Activated CD8-positive, alpha-beta memory T cell treated with anti-CD3 and anti-CD28 coated beads, Interleukin-2, amount 50 U/mL, for 4 hours (primary cell): ENCODE results near the gene CCDC14.
"Not testable (repeated sequence)": the region's sequence is repeated elsewhere in the genome, so short reads cannot be mapped to it uniquely, and the experiment has no call there.

Experiments used
- DNase-seq: peaks from one replicate; pipeline ENCODE4 v3.0.0-alpha.2; 2020

The CCDC14 gene

DNA sequence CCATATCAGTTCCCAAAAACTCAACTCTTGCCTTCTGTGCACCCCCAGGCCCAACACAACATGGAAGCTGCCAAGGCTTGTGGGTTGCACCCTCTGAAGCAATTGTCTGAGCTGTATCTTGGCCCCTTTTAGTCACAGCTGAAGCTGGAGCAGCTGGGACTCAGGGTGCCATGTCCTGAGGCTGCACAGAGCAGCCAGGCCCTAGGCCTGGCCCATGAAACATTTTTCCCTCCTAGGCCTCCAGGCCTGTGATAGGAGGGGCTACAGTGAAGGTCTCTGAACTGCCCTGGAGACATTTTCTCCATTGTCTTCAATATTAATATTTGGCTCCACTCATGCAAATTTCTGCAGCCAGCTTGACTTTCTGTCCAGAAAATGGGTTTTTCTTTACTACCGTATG is 68.8 kb downstream of the CCDC14 start:
- no peak for DNase-seq

DNA sequence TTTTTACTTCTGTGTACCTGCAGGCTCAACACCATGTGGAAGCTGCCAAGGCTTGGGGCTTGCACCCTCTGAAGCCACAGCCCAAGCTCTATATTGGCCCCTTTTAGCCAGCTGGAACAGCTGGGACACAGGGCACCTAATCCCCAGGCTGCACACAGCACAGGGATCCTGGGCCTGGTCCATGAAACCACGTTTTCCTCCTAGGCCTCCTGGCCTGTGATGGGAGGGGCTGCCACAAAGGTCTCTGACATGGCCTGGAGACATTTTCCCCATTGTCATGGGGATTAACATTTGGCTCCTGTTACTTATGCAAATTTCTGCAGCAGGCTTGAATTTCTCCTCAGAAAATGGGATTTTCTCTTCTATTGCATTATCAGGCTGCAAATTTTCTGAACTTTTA is 70.0 kb downstream of the CCDC14 start:
- not testable (repeated sequence) for DNase-seq

DNA sequence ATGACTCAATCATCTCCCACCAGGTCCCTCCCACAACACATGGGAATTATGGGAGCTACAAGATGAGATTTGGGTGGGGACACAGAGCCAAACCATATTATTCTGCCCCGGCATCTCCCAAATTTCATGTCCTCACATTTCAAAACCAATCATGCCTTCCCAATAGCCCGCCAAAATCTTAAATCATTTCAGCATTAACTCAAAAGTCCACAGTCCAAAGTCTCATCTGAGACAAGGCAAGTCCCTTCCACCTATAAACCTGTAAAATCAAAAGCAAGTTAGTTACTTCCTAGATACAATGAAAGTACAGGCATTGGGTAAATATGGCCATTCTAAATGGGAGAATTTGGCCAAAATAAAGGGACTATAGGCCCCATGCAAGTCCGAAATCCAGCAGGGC is 70.9 kb downstream of the CCDC14 start:
- not testable (repeated sequence) for DNase-seq

DNA sequence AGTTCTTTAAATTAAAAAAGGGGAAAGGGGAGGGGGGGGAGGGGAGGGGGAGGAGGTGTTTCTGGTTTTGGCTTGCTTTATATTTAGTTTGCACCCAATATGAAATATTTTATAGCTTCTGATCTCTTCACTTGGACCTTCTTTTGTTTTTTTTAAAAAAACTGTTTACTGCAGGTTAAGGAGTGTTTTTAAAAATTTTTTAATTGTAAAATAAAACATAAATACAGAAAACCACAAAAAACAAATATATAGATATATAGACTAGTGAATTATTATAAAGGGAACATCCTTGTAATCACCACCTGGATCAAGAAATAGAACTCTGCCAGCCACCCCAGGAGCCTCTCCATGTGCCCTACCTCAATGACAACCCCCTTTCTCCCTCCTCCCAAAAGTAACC is 76.0 kb downstream of the CCDC14 start:
- DNase-seq = no peak

DNA sequence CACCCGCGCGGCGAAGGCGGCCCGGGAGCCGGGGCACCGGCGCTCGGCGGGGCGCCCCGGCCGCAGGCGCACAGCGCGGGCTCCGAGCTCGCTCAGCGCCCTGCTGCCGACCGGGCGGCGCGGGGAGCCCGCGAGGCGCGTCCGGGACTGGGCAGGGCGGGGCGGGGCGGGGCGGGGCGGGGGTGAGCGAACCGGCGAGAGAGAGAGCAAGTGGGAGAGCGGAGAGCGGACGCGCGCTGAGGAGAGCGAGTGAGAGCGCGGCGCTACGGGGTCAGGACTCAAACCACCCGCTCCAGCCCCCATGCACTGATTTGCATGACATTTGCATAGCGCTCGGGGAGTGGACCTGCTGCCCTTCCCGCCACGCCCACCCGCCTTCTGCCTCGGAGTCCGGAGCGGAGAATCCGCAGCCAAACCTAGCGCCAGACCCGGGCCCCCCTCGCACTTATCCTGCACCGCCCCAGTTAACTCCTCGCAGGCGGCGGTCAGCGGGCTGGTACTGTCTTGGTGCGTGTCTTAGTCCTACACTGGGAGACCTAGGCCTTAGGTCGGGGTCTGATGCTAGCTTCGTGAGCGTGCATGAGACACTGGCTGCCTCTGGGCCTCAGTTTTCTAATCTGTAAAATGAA is 76.7 kb downstream of the CCDC14 start, which contains the start of gene MYLK:
MYLK (minus strand) TSS at position 130 of the 629 bp plus-strand sequence. CDS start 90,491 bp downstream, outside the sequence.
- no peak for DNase-seq

DNA sequence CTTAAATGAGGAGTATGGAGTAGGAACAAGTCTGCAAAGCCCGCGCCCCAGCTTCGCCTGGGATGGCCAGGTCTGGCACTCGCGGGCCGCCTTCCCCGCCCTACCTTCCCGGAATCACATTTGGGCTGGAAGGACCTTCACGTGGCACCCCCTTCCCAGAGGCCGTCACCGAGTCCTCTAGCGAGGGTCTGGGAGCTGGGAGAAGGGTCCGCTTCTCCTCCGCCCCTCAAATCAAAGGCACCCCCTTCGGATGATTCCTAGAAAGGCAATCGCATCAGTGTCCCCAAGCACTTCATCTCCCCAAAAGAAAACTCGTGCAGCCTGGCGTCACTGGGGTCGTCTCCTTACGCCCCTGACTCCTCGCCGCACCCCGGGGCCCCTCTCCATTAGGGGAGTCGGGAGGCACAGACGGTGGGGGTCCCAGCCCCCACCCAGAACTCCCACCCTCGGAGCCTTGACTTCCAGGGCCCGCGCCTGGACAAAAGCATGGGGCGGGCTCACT is 77.3 kb downstream of the CCDC14 start:
- DNase-seq = no peak

DNA sequence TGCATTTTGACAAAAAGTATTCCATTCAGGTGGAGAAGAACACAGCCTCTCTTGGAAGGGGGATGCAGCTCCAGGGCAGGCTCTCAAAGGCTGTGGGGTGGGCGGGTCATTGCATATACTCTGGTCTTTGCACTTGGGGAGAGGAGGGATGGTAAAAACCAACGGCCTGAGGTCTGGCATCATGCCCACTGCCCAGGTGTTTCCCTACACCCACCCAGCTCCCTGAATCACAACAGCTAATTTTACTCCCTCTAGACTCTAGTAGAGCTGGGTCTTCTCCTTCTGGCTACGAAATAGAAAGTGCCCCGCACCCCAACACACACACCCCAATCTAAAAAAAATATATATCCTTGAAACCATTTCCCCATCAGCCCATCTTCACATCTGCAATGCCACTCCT is 77.9 kb downstream of the CCDC14 start:
- no peak for DNase-seq

DNA sequence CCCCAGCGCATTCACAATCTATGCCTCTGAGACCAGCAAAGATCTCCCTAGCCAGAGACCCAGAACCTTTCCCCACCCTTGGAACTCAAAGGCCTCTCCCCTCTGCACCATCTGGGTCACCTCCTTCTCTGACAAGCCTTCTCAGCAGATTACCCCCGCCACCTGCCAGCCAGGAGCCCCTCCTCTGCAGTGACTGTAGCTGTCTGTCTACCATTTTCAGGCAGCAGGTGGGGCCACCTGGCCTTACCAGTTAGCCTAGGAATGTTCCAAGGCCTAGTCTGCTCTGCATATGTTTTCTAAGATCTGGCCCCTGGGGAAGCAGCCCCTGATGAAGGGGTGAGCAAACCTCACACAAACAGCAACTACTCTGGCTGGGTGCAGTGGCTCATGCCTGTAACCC is 79.3 kb downstream of the CCDC14 start:
- no peak for DNase-seq

DNA sequence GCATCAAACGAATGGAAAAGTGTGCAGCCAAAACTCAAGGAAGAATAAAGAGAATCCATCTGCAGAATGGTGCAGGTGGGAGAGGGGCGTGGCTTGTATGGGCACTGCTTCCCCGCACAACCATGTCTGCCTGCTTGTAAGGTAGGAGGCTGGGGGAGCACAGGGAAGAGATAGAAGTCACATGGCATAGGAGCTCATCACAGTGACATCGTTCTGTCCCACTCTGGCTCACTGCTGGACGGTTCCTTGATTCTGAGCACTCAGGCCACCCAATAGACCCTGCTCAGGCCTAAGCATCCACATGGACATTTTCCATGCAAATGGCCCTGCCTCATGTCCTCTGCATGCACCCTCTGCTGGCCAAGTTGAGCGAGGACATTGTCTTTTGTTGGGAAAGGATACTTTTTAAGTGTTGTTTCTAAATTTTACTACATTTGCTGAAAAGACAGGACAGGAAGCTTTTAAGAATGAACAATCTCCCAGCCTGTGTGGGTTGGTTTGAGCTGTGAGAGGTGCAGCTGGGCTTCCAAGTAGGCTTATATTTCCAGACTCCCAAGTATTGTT is 79.9 kb downstream of the CCDC14 start:
- no peak for DNase-seq

DNA sequence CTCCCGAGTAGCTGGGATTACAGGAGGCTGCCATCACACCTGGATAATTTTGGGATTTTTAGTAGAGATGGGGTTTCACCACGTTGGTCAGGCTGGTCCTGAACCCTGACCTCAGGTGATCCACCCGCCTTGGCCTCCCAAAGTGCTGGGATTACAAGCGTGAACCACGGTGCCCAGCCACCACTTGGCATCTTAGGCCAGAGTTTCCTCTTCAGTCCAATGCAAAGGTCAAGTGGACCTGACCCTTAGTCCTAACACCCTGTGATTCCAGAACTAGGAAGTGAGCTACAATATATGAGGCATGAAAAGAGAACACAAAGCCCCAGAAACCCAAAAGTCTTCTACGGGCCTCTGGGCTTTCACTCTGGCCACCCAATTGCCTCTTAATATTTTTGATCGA is 82.2 kb downstream of the CCDC14 start:
- DNase-seq = no peak

DNA sequence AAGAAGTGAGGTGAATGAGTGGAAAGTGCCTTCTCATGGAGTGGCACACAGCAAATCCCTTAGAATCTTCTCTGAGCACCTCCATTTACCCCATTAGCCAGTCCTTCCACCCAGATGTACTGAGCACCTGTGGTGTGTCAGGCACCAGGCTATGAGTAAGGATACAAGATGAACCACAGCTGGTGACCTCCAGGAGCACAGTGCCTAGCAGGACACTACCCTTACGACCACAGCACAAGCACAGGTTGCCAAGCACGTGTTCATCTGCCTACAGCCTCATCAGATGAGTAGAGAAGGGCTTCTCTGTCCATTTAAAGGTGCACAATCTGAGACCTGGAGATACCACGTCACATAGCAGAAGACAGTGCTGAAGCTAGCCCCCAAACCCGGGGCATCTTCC is 83.1 kb downstream of the CCDC14 start:
- no peak for DNase-seq

DNA sequence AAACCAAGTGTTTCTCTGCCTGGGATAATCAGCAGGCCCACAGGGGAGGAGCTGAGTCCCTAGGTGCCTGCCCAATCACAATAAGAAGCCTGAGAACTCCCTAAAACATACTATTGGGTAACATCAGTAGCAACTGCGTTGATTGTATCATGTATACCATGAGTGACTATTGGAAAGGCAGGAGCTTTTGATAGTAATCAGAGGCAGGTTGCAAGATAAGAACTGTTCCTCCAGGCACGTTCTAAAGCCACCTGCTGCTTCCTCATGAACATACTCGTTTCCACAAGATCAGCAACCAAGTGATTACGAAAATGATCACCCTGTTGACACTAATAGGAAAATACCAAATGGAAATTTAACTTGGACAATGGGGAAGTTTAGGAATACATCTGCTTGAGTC is 83.6 kb downstream of the CCDC14 start:
- no peak for DNase-seq

DNA sequence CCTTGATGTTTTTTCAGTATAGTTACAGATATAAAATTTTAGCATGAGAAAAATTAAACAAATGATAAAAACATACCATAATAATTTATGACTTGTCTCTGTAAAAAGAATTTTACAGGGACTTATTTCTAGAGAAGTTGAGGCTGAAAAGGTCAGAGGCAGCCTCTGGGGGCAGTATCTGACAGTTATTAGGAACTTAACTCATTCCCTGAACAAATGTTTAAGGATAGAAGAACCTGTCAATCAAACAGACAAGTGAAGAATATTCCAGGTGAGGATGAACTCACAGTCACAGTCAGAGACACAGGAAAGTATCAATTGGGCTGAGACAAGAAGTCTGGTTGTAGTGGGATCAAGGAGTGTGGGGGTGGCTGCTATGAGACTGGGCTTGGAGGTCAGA is 84.2 kb downstream of the CCDC14 start:
- DNase-seq = no peak

DNA sequence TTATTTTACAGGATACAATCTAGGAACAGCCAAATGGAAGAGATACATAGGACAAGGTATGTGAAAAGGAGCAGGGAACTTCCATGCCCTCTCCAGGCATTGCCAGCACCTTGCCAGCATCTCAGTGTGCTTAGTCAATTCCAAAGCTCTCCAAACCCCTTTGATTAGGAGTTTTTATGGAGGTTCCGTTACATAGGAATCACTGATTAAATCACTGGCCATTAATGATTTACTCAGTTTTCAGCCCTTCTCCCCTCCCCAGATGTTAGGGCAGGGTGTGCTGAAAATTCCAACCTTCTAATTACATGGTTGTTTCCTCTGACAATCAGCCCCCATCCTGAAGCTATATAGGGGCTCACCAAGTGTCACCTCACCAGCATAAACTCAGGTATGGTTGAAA is 88.4 kb downstream of the CCDC14 start:
- no peak for DNase-seq

DNA sequence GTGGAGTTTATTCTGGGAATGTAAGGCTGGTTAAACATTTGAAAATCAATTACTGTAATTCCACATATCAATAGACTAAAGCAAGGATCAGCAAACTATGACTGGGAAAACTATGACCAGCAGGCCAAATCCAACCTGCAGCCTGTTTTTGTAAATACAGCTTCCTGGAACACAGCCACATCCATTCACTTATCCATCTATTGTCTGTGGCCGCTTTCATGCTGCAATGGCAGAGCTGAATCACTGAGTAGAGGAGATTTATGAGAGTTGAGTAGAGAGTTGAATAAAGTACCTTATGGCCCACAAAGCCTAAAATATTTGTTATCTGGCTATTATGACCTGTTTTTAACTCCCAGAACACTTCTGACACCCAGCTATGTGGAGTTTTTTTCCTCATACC is 89.1 kb downstream of the CCDC14 start:
- DNase-seq = no peak

DNA sequence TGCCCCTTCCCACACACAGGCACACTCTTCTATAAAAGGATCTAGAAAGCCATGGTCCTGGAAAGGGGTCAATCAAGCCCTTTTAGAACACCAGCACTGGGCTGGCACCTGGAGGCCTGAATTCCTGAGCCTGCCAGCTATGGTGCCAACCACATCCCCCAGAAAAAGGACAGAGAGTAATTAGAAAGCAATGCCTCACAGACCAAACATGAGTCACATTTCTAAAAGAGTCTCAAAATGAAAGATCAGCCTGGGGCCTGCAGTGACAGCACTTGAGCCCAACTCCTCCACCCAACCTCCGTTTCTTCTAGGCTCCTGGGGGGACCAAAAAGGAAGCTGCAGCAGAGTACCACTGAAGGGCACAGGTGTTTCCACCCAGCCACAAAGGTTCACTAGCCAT is 91.0 kb downstream of the CCDC14 start:
- DNase-seq = no peak

DNA sequence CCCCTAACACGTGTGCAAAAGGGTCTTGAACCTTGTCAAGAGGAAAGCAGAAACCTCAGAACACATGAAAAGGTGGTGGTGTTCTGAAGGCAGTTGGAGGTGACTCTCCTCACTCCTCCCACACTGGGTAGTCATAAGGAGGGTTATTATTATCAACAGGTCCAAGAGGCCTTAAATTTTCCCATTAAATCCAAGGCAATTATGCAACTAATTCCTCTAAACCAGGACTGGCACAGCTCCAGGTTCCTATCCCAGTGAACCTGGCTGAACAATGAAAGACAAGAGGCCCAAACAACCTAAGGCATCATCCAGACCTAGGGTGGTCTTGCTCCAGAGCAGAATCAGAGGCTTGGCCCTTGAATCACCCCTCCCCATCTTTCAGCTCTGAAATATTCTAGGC is 91.9 kb downstream of the CCDC14 start:
- DNase-seq = no peak

DNA sequence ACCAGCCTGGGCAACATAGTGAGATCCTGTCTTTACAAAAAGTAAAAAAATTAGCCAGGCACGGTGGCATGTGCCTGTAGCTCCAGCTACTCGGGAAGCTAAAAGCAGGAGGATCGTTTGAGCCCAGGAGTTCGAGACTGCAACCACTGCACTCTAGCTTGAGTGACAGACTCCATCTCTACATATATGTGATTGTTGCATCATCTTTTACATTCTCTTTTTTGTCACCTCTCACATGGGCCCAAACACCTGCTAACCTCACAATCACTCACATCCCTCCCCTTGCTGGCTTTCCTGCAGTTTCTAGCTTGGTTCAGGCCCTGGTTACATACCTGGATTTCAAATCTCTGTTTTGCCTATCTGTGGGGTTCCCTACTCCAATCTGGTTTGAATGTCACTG is 96.3 kb downstream of the CCDC14 start:
- DNase-seq = no peak
